GM03348 (cell line): Measurements from ENCODE around the gene NLRC5.
A peak's percentile ranks its signal among the peaks of the same experiment; 100 is the strongest.

Experiments
- DNase-seq: peaks from one replicate; pipeline ENCODE4 v3.0.0; 2012; ENCODE audit warnings: low spot score

NLRC5 gene, protein sequence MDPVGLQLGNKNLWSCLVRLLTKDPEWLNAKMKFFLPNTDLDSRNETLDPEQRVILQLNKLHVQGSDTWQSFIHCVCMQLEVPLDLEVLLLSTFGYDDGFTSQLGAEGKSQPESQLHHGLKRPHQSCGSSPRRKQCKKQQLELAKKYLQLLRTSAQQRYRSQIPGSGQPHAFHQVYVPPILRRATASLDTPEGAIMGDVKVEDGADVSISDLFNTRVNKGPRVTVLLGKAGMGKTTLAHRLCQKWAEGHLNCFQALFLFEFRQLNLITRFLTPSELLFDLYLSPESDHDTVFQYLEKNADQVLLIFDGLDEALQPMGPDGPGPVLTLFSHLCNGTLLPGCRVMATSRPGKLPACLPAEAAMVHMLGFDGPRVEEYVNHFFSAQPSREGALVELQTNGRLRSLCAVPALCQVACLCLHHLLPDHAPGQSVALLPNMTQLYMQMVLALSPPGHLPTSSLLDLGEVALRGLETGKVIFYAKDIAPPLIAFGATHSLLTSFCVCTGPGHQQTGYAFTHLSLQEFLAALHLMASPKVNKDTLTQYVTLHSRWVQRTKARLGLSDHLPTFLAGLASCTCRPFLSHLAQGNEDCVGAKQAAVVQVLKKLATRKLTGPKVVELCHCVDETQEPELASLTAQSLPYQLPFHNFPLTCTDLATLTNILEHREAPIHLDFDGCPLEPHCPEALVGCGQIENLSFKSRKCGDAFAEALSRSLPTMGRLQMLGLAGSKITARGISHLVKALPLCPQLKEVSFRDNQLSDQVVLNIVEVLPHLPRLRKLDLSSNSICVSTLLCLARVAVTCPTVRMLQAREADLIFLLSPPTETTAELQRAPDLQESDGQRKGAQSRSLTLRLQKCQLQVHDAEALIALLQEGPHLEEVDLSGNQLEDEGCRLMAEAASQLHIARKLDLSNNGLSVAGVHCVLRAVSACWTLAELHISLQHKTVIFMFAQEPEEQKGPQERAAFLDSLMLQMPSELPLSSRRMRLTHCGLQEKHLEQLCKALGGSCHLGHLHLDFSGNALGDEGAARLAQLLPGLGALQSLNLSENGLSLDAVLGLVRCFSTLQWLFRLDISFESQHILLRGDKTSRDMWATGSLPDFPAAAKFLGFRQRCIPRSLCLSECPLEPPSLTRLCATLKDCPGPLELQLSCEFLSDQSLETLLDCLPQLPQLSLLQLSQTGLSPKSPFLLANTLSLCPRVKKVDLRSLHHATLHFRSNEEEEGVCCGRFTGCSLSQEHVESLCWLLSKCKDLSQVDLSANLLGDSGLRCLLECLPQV (N-terminal part only)

DNA sequence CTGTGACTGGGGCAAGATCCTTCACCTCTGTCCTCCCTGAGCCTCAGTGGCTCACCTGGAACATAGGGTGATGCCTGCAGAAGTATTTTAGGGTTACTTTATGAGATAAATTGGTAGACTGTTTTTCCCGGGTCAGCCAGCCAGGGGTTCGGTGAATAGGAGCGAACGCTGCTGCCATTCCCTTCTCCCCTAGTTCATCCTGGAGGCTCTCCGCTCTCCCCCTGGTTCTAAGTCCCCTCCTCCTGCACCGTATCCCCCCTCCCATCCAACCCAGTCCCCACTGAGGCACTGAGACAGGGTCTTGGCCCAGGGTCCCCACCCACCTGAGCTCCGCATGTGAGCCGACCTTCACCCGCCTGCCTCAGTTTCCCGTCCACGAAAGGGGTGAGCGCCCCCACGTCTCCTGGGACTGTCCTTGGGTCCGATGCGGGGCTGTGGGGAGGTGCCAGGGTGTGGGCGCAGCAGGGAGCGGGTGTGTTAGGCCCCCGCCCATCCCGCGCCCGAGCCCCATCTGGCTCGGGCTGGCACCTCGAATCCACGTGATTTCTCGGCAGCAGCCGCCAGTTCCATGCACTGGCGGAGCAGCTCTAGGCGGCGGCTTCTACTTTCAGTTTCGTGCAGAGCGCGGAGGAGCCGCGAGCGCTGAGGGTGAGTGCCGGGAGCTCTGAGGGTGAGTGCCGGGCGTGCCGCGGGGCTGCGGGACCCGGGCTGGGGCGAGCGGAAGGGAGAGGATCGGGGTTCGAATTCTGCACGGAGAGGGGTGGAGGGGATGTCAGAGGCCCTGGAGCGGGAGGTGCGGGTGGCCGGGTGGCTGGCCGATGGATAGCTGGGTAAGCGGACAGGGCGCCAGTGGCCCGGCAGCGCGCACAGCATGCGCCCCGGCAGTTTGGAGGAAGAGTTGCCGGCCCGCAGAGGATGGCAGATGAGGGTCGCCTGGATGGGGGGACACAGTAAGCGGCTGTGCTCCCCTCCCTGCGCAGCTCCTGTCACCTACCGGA lies at the start of gene NLRC5:
Gene NLRC5, plus strand, starts transcription at position 610 of the 998 bp plus-strand sequence. CDS start 31,156 bp downstream, outside the sequence.
- peak; percentile 94 for DNase-seq

DNA sequence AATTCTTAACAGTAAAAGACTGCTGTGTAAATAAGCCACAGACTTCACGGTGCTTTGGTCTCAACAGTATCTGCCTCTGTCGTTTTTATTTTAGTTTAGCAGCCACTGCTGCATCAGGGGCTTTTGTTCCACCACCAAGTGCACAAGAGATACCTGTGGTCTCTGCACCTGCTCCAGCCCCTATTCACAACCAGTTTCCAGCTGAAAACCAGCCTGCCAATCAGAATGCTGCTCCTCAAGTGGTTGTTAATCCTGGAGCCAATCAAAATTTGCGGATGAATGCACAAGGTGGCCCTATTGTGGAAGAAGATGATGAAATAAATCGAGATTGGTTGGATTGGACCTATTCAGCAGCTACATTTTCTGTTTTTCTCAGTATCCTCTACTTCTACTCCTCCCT lies 49.6 kb upstream of the NLRC5 start:
- DNase-seq: no peak

DNA sequence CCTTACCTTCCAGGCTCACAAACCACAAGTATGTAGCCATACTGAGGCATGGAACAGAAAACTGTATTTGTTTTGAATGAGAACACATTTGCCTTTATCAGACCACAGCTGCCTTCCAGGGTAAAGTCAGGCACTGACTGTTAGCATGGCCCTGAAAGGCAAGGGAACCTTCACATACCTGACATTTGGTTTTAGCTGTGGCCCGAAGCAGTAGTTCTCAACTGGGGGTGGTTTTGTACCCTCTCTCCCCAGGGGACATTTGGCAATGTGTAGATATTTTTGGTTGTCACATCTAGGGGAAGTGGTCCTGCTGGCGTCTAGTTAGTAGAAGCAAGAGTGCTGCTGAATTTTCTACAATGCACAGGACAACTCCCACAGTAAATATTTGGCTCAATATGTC lies 48.3 kb upstream of the NLRC5 start:
- no peak for DNase-seq

DNA sequence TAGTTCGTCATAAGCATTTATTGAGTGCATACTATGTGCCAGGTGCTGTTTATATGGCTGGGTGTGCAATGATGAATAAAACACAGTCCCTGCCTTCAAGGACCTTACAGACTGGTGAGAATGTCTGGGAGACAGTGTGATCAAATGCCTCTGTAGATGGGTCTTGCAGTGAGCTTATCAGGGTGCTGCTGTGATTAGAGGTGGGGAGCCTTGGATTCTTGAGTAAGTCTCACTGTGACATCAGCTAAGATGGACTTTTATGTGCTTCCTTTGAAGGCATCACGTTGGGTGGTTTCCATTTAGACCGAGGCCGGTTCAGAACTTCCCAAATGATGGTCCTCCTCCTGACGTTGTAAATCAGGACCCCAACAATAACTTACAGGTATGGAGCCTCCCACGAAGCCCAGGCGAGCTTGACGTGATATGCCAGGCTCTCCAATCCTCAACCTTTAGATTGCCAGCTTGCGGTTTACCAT lies 47.5 kb upstream of the NLRC5 start:
- no peak for DNase-seq

GRCh38 chr16:56943761-56944375 lies 45.5 kb upstream of the NLRC5 start:
- no peak for DNase-seq

DNA sequence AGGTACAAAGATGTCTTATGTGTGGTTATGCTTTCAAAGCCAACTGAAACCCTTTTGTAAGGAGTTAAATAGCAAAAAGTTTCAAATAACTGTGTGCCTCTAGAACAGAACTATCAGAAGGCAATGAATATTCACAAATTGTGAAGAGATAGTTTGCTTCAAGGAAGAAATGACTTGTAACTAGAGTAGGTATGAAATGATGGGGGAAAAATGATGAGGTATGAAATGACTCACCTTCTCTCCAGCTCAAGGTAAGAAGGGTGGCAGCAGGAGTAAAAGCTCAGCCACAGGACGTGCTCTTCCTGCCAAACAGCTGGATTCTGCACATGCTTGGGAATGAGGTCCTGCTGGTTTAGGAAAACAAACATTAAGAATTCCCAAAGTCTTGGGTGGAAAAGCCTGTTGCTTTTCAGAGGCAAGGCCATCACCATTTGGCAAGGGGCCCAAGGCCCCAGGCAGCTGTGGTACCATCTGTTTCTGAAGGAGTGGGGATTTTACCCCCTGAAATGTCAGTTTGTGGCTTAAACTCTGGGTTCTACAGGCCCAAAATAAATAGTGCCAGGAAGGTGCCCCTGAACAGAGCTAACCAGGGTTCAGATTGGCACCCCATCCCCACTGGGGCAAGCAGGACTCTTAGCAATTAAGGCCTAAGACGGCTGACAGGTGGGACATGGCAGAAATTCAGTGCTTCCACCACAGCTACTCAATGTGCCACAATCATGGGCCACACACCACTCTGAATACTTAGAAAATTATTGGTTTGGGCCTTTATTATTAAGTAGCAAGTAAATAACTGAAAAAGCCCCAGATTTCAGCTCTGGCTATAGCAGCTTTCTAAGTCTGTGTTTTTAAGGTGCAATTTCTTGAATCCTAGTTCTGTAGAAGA lies 44.2 kb upstream of the NLRC5 start:
- no peak for DNase-seq

DNA sequence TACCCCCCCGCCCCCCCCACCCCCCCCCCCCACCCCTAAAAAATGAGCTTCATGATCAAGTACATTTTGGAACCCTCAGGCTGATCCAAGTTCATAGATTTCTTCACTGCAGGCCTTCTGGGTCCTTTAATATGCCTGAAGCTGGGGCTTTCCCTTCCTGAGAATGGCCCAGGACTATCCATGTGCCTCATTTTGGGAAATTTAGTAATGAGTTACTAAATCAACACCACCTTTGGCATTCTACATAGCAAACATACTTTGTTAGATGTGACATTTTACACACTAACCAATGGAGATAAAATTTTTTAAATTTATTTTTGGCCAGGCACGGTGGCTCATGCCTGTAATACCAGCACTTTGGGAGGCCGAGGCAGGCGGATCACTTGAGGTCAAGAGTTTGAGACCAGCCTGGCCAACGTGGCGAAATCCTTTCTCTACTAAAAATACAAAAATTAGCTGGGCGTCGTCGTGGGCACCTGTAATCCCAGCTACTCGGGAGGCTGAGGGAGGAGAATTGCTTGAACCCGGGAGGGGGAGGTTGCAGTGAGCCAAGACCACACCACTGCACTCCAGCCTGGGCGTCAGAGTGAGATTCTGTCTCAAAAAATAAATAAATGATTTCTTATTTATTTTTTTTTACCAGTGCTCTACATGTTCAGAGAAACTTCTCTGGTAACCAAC lies 43.4 kb upstream of the NLRC5 start:
- no peak for DNase-seq

DNA sequence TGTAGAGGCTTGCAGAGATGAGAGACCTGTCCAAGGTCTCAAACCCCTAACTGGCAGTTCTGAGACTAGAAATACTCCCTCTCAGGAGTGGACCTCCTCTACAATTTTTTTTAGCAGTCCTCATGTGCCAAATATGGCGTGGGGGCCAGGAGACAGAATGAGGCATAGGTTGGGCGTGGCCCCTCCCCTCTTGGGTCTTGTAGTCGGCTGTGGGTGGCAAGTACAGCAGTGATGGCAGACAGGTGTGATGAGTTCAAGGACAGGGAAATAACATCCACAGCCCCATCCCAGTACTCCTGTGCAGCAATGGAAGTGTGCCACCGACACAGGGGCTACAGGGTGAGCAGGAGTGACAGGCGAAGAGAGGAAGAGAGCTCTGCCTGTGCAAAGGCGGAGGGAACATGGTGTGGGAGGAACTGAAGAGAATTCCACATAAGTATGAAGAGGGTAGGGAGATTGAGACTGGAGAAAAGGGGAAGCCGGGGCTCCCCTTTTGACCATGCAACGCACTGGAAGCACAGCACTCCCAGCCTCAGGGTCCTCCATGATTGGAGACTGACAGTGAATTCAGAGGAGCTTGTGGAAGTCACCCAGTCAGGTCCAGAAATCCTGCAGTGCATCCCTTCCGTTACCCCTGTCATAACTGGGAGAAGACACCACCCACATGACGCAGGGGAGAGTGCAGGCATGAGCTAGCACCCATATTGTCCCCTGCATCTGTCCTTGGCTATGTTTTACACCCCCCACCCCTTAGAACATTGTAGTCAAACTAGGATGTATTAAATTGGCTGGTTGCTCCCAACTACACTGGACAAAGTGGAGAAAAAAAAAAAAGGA lies 42.4 kb upstream of the NLRC5 start:
- DNase-seq: no peak

- no peak for DNase-seq
These were observed 41.8 kb upstream of the NLRC5 start for GRCh38 chr16:56947604-56947995.

GRCh38 chr16:56948234-56948633 lies 41.1 kb upstream of the NLRC5 start:
- DNase-seq: no peak

- DNase-seq: no peak
These were observed 39.3 kb upstream of the NLRC5 start for GRCh38 chr16:56950051-56950450.

GRCh38 chr16:56950455-56950854 lies 38.9 kb upstream of the NLRC5 start:
- no peak for DNase-seq

- DNase-seq: peak; percentile 82
These were observed 38.2 kb upstream of the NLRC5 start for GRCh38 chr16:56950881-56951771.

DNA sequence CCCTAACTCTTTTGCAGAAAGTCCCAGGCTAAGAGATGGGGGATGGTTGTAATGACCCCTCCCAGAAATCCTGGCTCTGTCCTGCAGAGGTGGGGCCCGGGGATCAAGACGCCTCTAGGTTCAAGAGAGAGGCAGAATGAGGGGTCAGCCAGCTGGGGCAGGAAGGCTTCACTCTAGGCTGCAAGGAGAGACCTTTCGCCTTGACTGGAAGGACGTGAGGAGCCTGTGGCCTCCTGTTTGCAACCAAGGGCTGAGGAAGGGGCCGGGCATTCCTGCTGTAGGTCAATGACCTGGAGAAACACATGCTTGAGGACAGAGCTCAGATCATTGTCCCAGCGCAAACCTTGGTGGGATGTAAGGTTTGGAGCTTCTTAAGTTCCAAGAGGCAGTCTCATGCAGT lies 36.4 kb upstream of the NLRC5 start:
- no peak for DNase-seq

GRCh38 chr16:56956076-56956475 lies 33.3 kb upstream of the NLRC5 start:
- DNase-seq: no peak

GRCh38 chr16:56956756-56957155 lies 32.6 kb upstream of the NLRC5 start:
- no peak for DNase-seq
